Measurements from ENCODE around the gene LPCAT3.

LPCAT3 gene

GRCh38 chr12:6964605-6965025 is 53.7 kb downstream of the LPCAT3 start:
- H3K4me1 ChIP-seq (ENCODE audit: control insufficient read depth, insufficient read depth, low read length): peaks cover 38% of the 10 kb centered on the region
- H3K27ac ChIP-seq (ENCODE audit: low read depth, low read length): peak overlapping the region; percentile 68
- no peaks in the 10 kb centered on the region for H3K9me3 ChIP-seq (ENCODE audit: control insufficient read depth, insufficient read depth, low read depth, low read length)
- no peaks in the 10 kb centered on the region for H3K27me3 ChIP-seq (ENCODE audit: control insufficient read depth, insufficient read depth, low read length)
- peaks cover 51% of the 10 kb centered on the region for H3K36me3 ChIP-seq (ENCODE audit: control insufficient read depth, insufficient read depth, low read length)
- peak overlapping the region; percentile 71 for H3K9ac ChIP-seq (ENCODE audit: low read length)
- H3K4me3 ChIP-seq (ENCODE audit: low read depth, low read length): peak overlapping the region; percentile 74

DNA sequence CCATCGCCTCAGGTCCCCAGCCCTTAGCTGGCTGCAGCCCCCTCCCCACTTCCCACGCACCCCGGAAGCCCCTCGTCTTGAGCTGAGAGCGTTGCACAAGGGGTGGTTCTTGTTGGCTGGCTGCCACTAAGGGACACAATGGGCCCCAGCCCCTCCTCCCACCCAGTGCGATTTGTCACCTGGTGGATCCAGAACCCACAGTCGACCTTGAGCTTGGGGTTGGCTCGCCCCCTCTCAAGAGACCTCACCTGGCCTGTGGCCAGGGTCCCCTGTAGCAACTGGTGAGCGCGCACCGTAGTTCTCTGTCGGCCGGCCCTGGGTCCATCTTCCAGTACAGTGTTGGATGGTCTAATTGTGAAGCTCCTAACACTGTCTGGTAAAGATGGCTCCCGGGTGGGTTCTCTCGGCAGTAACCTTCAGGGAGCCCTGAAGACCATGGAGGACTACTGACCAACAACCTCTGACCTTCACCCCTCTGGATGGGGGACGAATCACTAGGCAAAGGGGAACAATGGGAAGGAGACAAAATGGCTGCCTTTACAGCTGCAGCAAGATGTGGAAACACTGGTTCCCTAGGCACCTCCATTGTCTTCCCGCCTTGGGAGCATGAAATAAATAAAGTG is 54.4 kb downstream of the LPCAT3 start:
- Histone ChIP-seq H3K9me3 (ENCODE audit: control insufficient read depth, insufficient read depth, low read depth, low read length) (no peaks in the 10 kb centered on the region), H3K9ac (ENCODE audit: low read length) (peak overlapping the region; percentile 71), H3K4me3 (ENCODE audit: low read depth, low read length) (peak overlapping the region; percentile 74), H3K27ac (ENCODE audit: low read depth, low read length) (peak overlapping the region; percentile 68), H3K4me1 (ENCODE audit: control insufficient read depth, insufficient read depth, low read length) (peaks cover 33% of the 10 kb centered on the region), H3K27me3 (ENCODE audit: control insufficient read depth, insufficient read depth, low read length) (no peaks in the 10 kb centered on the region), H3K36me3 (ENCODE audit: control insufficient read depth, insufficient read depth, low read length) (peaks cover 46% of the 10 kb centered on the region)

- H3K9ac ChIP-seq (ENCODE audit: low read length): peak overlapping the region; percentile 83
- H3K9me3 ChIP-seq (ENCODE audit: control insufficient read depth, insufficient read depth, low read depth, low read length): no peaks in the 10 kb centered on the region
- peak overlapping the region; percentile 77 for H3K27ac ChIP-seq (ENCODE audit: low read depth, low read length)
- H3K4me3 ChIP-seq (ENCODE audit: low read depth, low read length): peak overlapping the region; percentile 74
- peaks cover 39% of the 10 kb centered on the region for H3K36me3 ChIP-seq (ENCODE audit: control insufficient read depth, insufficient read depth, low read length)
- H3K27me3 ChIP-seq (ENCODE audit: control insufficient read depth, insufficient read depth, low read length): no peaks in the 10 kb centered on the region
- H3K4me1 ChIP-seq (ENCODE audit: control insufficient read depth, insufficient read depth, low read length): peaks cover 32% of the 10 kb centered on the region
Measured at GRCh38 chr12:6963016-6963731, 55.1 kb downstream of the LPCAT3 start.

- Histone ChIP-seq H3K27ac (ENCODE audit: low read depth, low read length) (peak overlapping the region; percentile 77), H3K9ac (ENCODE audit: low read length) (peak overlapping the region; percentile 83), H3K4me3 (ENCODE audit: low read depth, low read length) (peak overlapping the region; percentile 74), H3K9me3 (ENCODE audit: control insufficient read depth, insufficient read depth, low read depth, low read length) (no peaks in the 10 kb centered on the region), H3K36me3 (ENCODE audit: control insufficient read depth, insufficient read depth, low read length) (peaks cover 32% of the 10 kb centered on the region), H3K4me1 (ENCODE audit: control insufficient read depth, insufficient read depth, low read length) (peaks cover 32% of the 10 kb centered on the region), H3K27me3 (ENCODE audit: control insufficient read depth, insufficient read depth, low read length) (no peaks in the 10 kb centered on the region)
Measured at GRCh38 chr12:6962285-6963015, 55.8 kb downstream of the LPCAT3 start.

DNA sequence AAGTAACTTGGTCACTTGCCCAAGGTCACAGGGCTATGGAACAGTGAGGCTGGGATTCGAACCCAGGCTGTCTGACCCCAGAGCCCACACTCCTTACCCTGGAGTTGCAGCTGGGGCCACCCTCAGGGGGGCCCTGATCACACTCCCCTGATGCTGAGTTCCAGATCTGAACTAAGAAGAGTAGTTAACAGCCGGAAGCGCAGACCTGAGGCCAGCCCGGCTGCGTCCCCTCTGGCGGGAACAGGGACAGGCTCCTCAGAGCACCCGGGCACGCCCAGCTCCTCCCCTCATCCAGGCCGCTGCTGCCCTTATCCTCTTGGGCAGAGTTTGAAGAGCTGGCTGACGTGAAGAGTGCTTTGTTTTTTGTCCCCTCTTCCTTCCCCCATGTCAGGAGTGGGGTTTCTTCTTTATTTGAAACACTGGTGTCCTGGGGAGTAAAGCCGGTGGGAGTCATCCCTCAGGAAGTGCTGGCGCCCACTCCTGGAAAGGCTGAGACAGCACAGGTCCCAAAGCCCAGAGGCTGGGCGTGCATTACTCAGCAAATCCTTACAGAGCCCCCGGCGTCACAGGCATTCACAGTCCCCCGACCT is 56.5 kb downstream of the LPCAT3 start:
- Histone ChIP-seq H3K4me3 (ENCODE audit: low read depth, low read length) (peak overlapping the region; percentile 74), H3K36me3 (ENCODE audit: control insufficient read depth, insufficient read depth, low read length) (peaks cover 25% of the 10 kb centered on the region), H3K27ac (ENCODE audit: low read depth, low read length) (peak overlapping the region; percentile 77), H3K27me3 (ENCODE audit: control insufficient read depth, insufficient read depth, low read length) (no peaks in the 10 kb centered on the region), H3K4me1 (ENCODE audit: control insufficient read depth, insufficient read depth, low read length) (peaks cover 32% of the 10 kb centered on the region), H3K9me3 (ENCODE audit: control insufficient read depth, insufficient read depth, low read depth, low read length) (no peaks in the 10 kb centered on the region), H3K9ac (ENCODE audit: low read length) (peak overlapping the region; percentile 83)

GRCh38 chr12:6961278-6961694 is 57.0 kb downstream of the LPCAT3 start:
- Histone ChIP-seq H3K4me3 (ENCODE audit: low read depth, low read length) (peak overlapping the region; percentile 74), H3K27ac (ENCODE audit: low read depth, low read length) (peak overlapping the region; percentile 77), H3K27me3 (ENCODE audit: control insufficient read depth, insufficient read depth, low read length) (no peaks in the 10 kb centered on the region), H3K4me1 (ENCODE audit: control insufficient read depth, insufficient read depth, low read length) (peaks cover 32% of the 10 kb centered on the region), H3K9me3 (ENCODE audit: control insufficient read depth, insufficient read depth, low read depth, low read length) (no peaks in the 10 kb centered on the region), H3K9ac (ENCODE audit: low read length) (peak overlapping the region; percentile 83), H3K36me3 (ENCODE audit: control insufficient read depth, insufficient read depth, low read length) (peaks cover 21% of the 10 kb centered on the region)

- H3K4me3 ChIP-seq (ENCODE audit: low read depth, low read length): peak overlapping the region; percentile 74
- peak overlapping the region; percentile 77; the same call in 1 of the 2 replicates for H3K27ac ChIP-seq (ENCODE audit: low read depth, low read length)
- H3K4me1 ChIP-seq (ENCODE audit: control insufficient read depth, insufficient read depth, low read length): peaks cover 32% of the 10 kb centered on the region
- H3K27me3 ChIP-seq (ENCODE audit: control insufficient read depth, insufficient read depth, low read length): no peaks in the 10 kb centered on the region
- peaks cover 15% of the 10 kb centered on the region for H3K36me3 ChIP-seq (ENCODE audit: control insufficient read depth, insufficient read depth, low read length)
- peak overlapping the region; percentile 83 for H3K9ac ChIP-seq (ENCODE audit: low read length)
- H3K9me3 ChIP-seq (ENCODE audit: control insufficient read depth, insufficient read depth, low read depth, low read length): no peaks in the 10 kb centered on the region
Measured at GRCh38 chr12:6960593-6961277, 57.5 kb downstream of the LPCAT3 start.

GRCh38 chr12:6959805-6960592 is 58.3 kb downstream of the LPCAT3 start:
- H3K36me3 ChIP-seq (ENCODE audit: control insufficient read depth, insufficient read depth, low read length): peaks cover 9% of the 10 kb centered on the region; the same call in 1 of the 2 replicates
- H3K27ac ChIP-seq (ENCODE audit: low read depth, low read length): no peak overlapping the region
- H3K4me3 ChIP-seq (ENCODE audit: low read depth, low read length): no peak overlapping the region

DNA sequence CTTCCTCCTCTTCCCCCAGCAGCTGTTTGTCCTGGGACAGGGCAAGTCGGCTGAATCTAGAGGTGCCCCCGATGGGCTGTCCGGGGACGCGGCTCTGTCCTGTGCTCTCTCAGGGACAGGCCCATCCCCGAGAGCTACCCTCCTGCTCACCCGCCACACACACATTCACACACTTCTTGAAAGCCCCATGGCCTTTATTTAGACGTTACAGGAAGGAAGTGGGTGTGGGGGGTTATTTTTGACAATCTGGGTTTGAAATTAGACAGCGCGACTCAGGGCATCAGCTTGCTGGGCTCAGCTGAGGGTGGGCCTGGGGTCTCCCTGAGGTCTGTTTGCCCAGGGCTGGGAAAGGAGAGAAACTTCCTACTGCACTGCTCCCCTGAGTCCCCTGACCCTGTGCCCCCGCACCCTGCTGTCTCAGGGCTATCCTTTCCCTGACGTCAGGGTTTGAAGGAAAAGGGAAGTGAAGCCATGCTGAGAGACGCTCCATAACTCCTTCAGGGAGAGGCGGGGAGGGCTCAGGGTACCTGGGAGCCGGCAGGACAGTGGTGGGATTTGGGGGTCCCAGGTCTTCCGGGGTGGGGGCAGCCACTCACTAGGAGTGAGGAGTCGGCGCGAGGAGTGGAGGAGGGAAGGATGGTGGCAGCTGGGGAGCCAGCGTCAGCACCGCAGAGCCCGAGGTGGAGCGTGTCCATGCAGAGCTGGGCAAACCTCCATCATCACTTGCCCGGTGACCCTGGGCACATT is 59.0 kb downstream of the LPCAT3 start:
- Histone ChIP-seq H3K4me1 (ENCODE audit: control insufficient read depth, insufficient read depth, low read length) (peaks cover 25% of the 10 kb centered on the region), H3K4me3 (ENCODE audit: low read depth, low read length) (no peak overlapping the region), H3K27ac (ENCODE audit: low read depth, low read length) (no peak overlapping the region), H3K9me3 (ENCODE audit: control insufficient read depth, insufficient read depth, low read depth, low read length) (no peaks in the 10 kb centered on the region), H3K9ac (ENCODE audit: low read length) (no peak overlapping the region), H3K27me3 (ENCODE audit: control insufficient read depth, insufficient read depth, low read length) (no peaks in the 10 kb centered on the region), H3K36me3 (ENCODE audit: control insufficient read depth, insufficient read depth, low read length) (peaks cover 1% of the 10 kb centered on the region; the same call in 1 of the 2 replicates)

More at GRCh38 chr12:6959805-6960592, 58.3 kb downstream of the LPCAT3 start:
- Histone ChIP-seq H3K9me3 (ENCODE audit: control insufficient read depth, insufficient read depth, low read depth, low read length) (no peaks in the 10 kb centered on the region), H3K4me1 (ENCODE audit: control insufficient read depth, insufficient read depth, low read length) (peaks cover 32% of the 10 kb centered on the region), H3K27me3 (ENCODE audit: control insufficient read depth, insufficient read depth, low read length) (no peaks in the 10 kb centered on the region), H3K9ac (ENCODE audit: low read length) (no peak overlapping the region)
